ENCODE measurements around the gene SYNE2. TPM values are rescaled to one million over a fixed set of nuclear protein-coding genes. Genes with fewer than 3 reads are reported as not detected.
A peak's percentile ranks its signal among the peaks of the same experiment; 100 is the strongest.

The SYNE2 gene
- total RNA-seq, 1 donor from 2014 or later = 145 TPM

DNA sequence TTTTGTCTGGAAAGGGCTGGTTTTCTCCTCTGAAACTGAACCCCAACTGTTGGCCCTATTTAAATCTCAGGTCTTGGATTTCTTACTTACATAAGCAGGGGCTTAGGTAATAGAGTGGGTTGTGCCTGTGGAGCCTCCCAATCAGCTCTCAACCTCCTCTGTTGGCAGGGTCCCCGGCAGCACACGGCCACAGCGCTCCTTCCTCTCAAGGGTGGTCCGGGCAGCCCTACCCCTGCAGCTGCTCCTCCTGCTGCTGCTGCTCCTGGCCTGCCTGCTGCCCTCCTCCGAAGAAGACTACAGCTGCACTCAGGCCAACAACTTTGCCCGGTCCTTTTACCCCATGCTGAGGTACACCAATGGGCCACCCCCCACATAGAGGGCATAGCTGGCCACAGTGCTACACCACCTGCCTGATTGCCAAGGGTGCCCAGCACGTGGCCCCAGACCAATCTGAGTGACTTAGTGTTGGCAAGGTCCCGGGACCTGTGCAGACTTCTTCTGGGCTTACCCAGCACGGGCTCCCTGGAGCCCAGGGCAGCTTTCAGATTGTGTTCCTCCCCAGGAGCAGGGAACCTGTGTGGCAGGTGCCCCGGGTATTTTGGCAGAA, 372.4 kb downstream of the SYNE2 start:
- intact Hi-C loops (cut with DNase I) = no loop called here

DNA sequence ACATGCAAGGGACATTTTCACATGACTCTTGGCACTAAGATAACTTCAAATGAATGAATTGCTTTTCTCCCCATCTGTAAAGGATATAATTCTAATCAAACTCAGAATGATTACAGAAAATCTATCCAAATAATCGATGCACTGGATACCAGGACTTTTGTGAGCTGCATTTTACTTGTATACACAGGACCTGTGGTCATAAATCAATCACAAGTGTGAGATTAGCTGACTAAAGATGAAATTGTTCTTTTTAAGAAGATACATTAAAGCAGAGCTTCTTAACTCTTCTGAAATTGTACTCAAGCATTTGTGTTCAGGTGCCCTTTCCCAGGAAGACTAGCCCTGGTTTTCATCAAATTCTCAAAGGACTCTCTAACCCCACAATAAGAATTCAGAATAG, 375.1 kb downstream of the SYNE2 start:
- H3K36me3 ChIP-seq = peaks cover 0 to 44% of the 10 kb centered on the region in 2 donors
- no peak for DNase-seq (ENCODE audit: extremely low spot score in 2 of 2)
- no peaks in the 10 kb centered on the region for H3K4me1 ChIP-seq
- TF ChIP-seq POLR2A (IDR thresholded peaks at IDR 0.05) (no peak), POLR2AphosphoS5 (IDR thresholded peaks at IDR 0.05; ENCODE audit: insufficient read depth in 1 of 2, low read depth in 1 of 2) (no peak)
- TF ChIP-seq, protein P1, sequence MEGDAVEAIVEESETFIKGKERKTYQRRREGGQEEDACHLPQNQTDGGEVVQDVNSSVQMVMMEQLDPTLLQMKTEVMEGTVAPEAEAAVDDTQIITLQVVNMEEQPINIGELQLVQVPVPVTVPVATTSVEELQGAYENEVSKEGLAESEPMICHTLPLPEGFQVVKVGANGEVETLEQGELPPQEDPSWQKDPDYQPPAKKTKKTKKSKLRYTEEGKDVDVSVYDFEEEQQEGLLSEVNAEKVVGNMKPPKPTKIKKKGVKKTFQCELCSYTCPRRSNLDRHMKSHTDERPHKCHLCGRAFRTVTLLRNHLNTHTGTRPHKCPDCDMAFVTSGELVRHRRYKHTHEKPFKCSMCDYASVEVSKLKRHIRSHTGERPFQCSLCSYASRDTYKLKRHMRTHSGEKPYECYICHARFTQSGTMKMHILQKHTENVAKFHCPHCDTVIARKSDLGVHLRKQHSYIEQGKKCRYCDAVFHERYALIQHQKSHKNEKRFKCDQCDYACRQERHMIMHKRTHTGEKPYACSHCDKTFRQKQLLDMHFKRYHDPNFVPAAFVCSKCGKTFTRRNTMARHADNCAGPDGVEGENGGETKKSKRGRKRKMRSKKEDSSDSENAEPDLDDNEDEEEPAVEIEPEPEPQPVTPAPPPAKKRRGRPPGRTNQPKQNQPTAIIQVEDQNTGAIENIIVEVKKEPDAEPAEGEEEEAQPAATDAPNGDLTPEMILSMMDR (IDR thresholded peaks at IDR 0.05) = no peak
- H3K27ac ChIP-seq = no peak overlapping the region
- no peaks in the 10 kb centered on the region for H3K9me3 ChIP-seq
- no peak overlapping the region for H3K4me3 ChIP-seq
- H3K27me3 ChIP-seq = no peaks in the 10 kb centered on the region
- intact Hi-C loops (cut with DNase I) = no loop called here

More for the DNA sequence above, 372.4 kb downstream of the SYNE2 start:
- no peak overlapping the region for H3K27ac ChIP-seq
- no peaks in the 10 kb centered on the region for H3K9me3 ChIP-seq
- H3K27me3 ChIP-seq = no peaks in the 10 kb centered on the region
- H3K36me3 ChIP-seq = peaks cover 0 to 68% of the 10 kb centered on the region in 2 donors
- DNase-seq (ENCODE audit: extremely low spot score in 2 of 2) = no peak
- H3K4me1 ChIP-seq = no peaks in the 10 kb centered on the region
- TF ChIP-seq POLR2A (IDR thresholded peaks at IDR 0.05) (no peak), POLR2AphosphoS5 (IDR thresholded peaks at IDR 0.05; ENCODE audit: insufficient read depth in 1 of 2, low read depth in 1 of 2) (no peak)
- TF ChIP-seq, protein P1 (IDR thresholded peaks at IDR 0.05) = no peak
- no peak overlapping the region for H3K4me3 ChIP-seq

DNA sequence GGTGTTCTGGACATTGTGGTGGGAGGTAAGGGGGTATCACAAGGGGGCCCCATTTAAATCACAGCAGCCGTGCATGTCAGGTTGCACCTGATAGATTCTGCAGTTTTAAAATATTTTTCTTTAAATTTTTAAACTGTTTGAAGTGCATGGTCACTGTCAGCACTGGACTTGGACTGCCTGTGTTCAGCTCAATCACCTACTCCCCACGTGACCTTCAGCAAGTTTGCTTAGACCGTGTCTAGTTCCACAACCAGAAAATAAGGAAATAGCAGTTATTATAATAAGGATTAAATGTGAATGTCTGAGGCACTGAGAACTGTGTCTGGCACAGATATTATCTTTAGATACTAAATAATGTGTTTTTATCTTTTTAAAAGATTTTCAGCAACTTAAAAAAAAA, 376.7 kb downstream of the SYNE2 start:
- no peak overlapping the region for H3K27ac ChIP-seq
- no peaks in the 10 kb centered on the region for H3K9me3 ChIP-seq
- no peak overlapping the region for H3K4me3 ChIP-seq
- peaks cover 0 to 28% of the 10 kb centered on the region in 2 donors for H3K36me3 ChIP-seq
- TF ChIP-seq, protein P1 (IDR thresholded peaks at IDR 0.05) = no peak
- no peak for TF ChIP-seq POLR2A (IDR thresholded peaks at IDR 0.05)
- TF ChIP-seq POLR2AphosphoS5 (IDR thresholded peaks at IDR 0.05; ENCODE audit: insufficient read depth in 1 of 2, low read depth in 1 of 2) = no peak
- no peaks in the 10 kb centered on the region for H3K4me1 ChIP-seq
- intact Hi-C loops (cut with DNase I) = no loop called here
- no peaks in the 10 kb centered on the region for H3K27me3 ChIP-seq
- DNase-seq (ENCODE audit: extremely low spot score in 2 of 2) = peak in 1 of 2 donors; percentile 16

DNA sequence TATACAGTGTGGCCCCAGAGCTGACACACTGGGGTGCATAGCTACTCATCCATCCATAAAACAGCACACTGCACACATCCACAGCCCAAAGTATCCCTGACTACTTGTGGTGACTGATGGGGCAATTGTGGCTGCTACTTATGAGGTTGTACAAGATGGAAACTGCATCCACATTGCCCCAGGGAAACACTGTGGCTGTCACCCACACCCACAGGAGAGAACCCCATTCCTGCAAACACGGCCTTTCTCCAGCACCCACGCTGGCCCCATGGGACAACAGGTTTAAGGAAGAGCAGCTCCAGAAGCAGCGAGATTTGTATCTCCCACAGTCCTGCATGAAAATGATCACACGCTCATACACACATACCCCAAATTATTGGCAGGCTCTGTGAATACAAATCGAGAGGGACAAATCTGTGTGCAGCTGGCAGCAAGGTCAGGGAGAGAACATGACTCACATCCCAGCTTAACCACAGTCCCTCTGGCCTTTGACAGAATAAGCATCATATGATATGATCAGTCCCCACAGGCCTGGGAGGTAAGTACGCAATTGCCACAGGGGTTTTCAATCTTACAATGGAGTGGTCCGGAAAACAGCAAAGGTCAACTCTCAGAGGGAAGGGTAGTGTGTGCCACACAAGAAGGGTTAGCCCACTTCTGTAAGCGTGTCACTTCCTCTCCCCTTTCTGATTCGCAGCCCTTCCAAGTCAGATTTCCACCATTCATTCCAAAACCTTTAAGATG, 379.5 kb downstream of the SYNE2 start:
- no peak overlapping the region for H3K27ac ChIP-seq

More for the DNA sequence above, 379.5 kb downstream of the SYNE2 start:
- DNase-seq (ENCODE audit: extremely low spot score in 2 of 2) = no peak
- TF ChIP-seq POLR2AphosphoS5 (IDR thresholded peaks at IDR 0.05; ENCODE audit: insufficient read depth in 1 of 2, low read depth in 1 of 2) (no peak), POLR2A (IDR thresholded peaks at IDR 0.05) (no peak)
- TF ChIP-seq, protein P1 (IDR thresholded peaks at IDR 0.05) = no peak
- Histone ChIP-seq H3K9me3 (no peaks in the 10 kb centered on the region), H3K27me3 (no peaks in the 10 kb centered on the region), H3K4me3 (no peak overlapping the region), H3K4me1 (no peaks in the 10 kb centered on the region), H3K36me3 (peaks cover 0 to 20% of the 10 kb centered on the region in 2 donors)
- intact Hi-C loops (cut with DNase I) = no loop called here

Measured in vagina (tissue), 2 donors.